ENCODE measurements around the gene PARN.
A peak's percentile ranks its signal among the peaks of the same experiment; 100 is the strongest.
"Not testable (repeated sequence)": the region's sequence is repeated elsewhere in the genome, so short reads cannot be mapped to it uniquely, and the experiment has no call there.

The PARN gene

GRCh38 chr16:14549789-14550153 lies 80.3 kb downstream of the PARN start:
- ATAC-seq (replicated peaks): no peak
- no peak overlapping the region for H3K4me3 Mint-ChIP-seq
- peaks cover 3 to 5% of the 10 kb centered on the region in 2 donors for H3K4me1 Mint-ChIP-seq (ENCODE audit: low read depth in 2 of 2)
- DNase-seq: no peak
- no peaks in the 10 kb centered on the region for H3K9me3 Mint-ChIP-seq
- peak overlapping the region in 1 of 2 donors; percentile 8 for H3K27ac Mint-ChIP-seq
- peaks cover 39% of the 10 kb centered on the region for H3K36me3 Mint-ChIP-seq (ENCODE audit: insufficient read depth)
- H3K27me3 Mint-ChIP-seq: no peaks in the 10 kb centered on the region

GRCh38 chr16:14548933-14549788 lies 80.9 kb downstream of the PARN start:
- H3K4me1 Mint-ChIP-seq (ENCODE audit: low read depth in 2 of 2): peaks cover 3 to 5% of the 10 kb centered on the region in 2 donors
- peaks cover 46% of the 10 kb centered on the region for H3K36me3 Mint-ChIP-seq (ENCODE audit: insufficient read depth)
- DNase-seq: no peak
- ATAC-seq (replicated peaks): no peak
- H3K27me3 Mint-ChIP-seq: no peaks in the 10 kb centered on the region
- H3K4me3 Mint-ChIP-seq: no peak overlapping the region
- H3K27ac Mint-ChIP-seq: peak overlapping the region in 1 of 2 donors; percentile 82
- no peaks in the 10 kb centered on the region for H3K9me3 Mint-ChIP-seq

- Mint-ChIP-seq H3K4me1 (ENCODE audit: low read depth in 2 of 2) (peaks cover 3 to 4% of the 10 kb centered on the region in 2 donors), H3K4me3 (no peak overlapping the region), H3K9me3 (no peaks in the 10 kb centered on the region), H3K36me3 (ENCODE audit: insufficient read depth) (peaks cover 45% of the 10 kb centered on the region), H3K27ac (peak overlapping the region in 1 of 2 donors; percentile 19), H3K27me3 (no peaks in the 10 kb centered on the region)
- DNase-seq (no peak), ATAC-seq (replicated peaks) (no peak)
Observed at GRCh38 chr16:14545346-14545884, 84.6 kb downstream of the PARN start.

GRCh38 chr16:14544846-14545245 lies 85.2 kb downstream of the PARN start:
- not testable (repeated sequence) for H3K27ac Mint-ChIP-seq; H3K4me1 Mint-ChIP-seq (ENCODE audit: low read depth in 2 of 2); H3K4me3 Mint-ChIP-seq; H3K27me3 Mint-ChIP-seq; H3K9me3 Mint-ChIP-seq; DNase-seq; ATAC-seq (replicated peaks)
- peaks cover 46% of the 10 kb centered on the region for H3K36me3 Mint-ChIP-seq (ENCODE audit: insufficient read depth)

GRCh38 chr16:14539631-14540030 lies 90.4 kb downstream of the PARN start:
- peaks cover 0 to 7% of the 10 kb centered on the region in 2 donors for H3K4me1 Mint-ChIP-seq (ENCODE audit: low read depth in 2 of 2)
- H3K27me3 Mint-ChIP-seq: no peaks in the 10 kb centered on the region
- no peak overlapping the region for H3K4me3 Mint-ChIP-seq
- no peaks in the 10 kb centered on the region for H3K9me3 Mint-ChIP-seq
- no peak overlapping the region for H3K27ac Mint-ChIP-seq
- peaks cover 28% of the 10 kb centered on the region for H3K36me3 Mint-ChIP-seq (ENCODE audit: insufficient read depth)
- no peak for DNase-seq
- no peak for ATAC-seq (replicated peaks)

GRCh38 chr16:14539156-14539555 lies 90.9 kb downstream of the PARN start:
- H3K36me3 Mint-ChIP-seq (ENCODE audit: insufficient read depth): peaks cover 23% of the 10 kb centered on the region
- H3K4me1 Mint-ChIP-seq (ENCODE audit: low read depth in 2 of 2): peaks cover 0 to 7% of the 10 kb centered on the region in 2 donors
- no peaks in the 10 kb centered on the region for H3K27me3 Mint-ChIP-seq
- no peak for DNase-seq
- no peaks in the 10 kb centered on the region for H3K9me3 Mint-ChIP-seq
- ATAC-seq (replicated peaks): no peak
- H3K27ac Mint-ChIP-seq: no peak overlapping the region
- H3K4me3 Mint-ChIP-seq: no peak overlapping the region

- H3K27ac Mint-ChIP-seq: no peak overlapping the region
- H3K4me1 Mint-ChIP-seq (ENCODE audit: low read depth in 2 of 2): peaks cover 0 to 7% of the 10 kb centered on the region in 2 donors
- no peak for ATAC-seq (replicated peaks)
- H3K27me3 Mint-ChIP-seq: no peaks in the 10 kb centered on the region
- no peak for DNase-seq
- H3K4me3 Mint-ChIP-seq: no peak overlapping the region
- H3K36me3 Mint-ChIP-seq (ENCODE audit: insufficient read depth): peaks cover 19% of the 10 kb centered on the region
- H3K9me3 Mint-ChIP-seq: no peaks in the 10 kb centered on the region
Observed at GRCh38 chr16:14538604-14539003, 91.5 kb downstream of the PARN start.

- no peak for DNase-seq
- no peak for ATAC-seq (replicated peaks)
- Mint-ChIP-seq H3K4me3 (no peak overlapping the region), H3K36me3 (ENCODE audit: insufficient read depth) (peaks cover 2% of the 10 kb centered on the region), H3K27me3 (no peaks in the 10 kb centered on the region), H3K9me3 (no peaks in the 10 kb centered on the region), H3K4me1 (ENCODE audit: low read depth in 2 of 2) (peaks cover 0 to 4% of the 10 kb centered on the region in 2 donors), H3K27ac (no peak overlapping the region)
Observed at GRCh38 chr16:14531613-14532012, 98.4 kb downstream of the PARN start.

GRCh38 chr16:14531101-14531500 lies 99.0 kb downstream of the PARN start:
- no peak for ATAC-seq (replicated peaks)
- H3K27ac Mint-ChIP-seq: no peak overlapping the region
- H3K4me1 Mint-ChIP-seq (ENCODE audit: low read depth in 2 of 2): peaks cover 0 to 4% of the 10 kb centered on the region in 2 donors
- no peak for DNase-seq
- H3K9me3 Mint-ChIP-seq: no peaks in the 10 kb centered on the region
- H3K27me3 Mint-ChIP-seq: no peaks in the 10 kb centered on the region
- H3K36me3 Mint-ChIP-seq (ENCODE audit: insufficient read depth): peaks cover 5% of the 10 kb centered on the region
- H3K4me3 Mint-ChIP-seq: no peak overlapping the region

- H3K27me3 Mint-ChIP-seq: no peaks in the 10 kb centered on the region
- DNase-seq: no peak
- no peak overlapping the region for H3K27ac Mint-ChIP-seq
- H3K4me1 Mint-ChIP-seq (ENCODE audit: low read depth in 2 of 2): peaks cover 0 to 5% of the 10 kb centered on the region in 2 donors
- H3K4me3 Mint-ChIP-seq: no peak overlapping the region
- peaks cover 5% of the 10 kb centered on the region for H3K36me3 Mint-ChIP-seq (ENCODE audit: insufficient read depth)
- no peaks in the 10 kb centered on the region for H3K9me3 Mint-ChIP-seq
- ATAC-seq (replicated peaks): no peak
Observed at GRCh38 chr16:14530046-14530445, 100.0 kb downstream of the PARN start.

- Mint-ChIP-seq H3K36me3 (ENCODE audit: insufficient read depth) (peaks cover 5% of the 10 kb centered on the region), H3K27ac (no peak overlapping the region), H3K9me3 (no peaks in the 10 kb centered on the region), H3K4me1 (ENCODE audit: low read depth in 2 of 2) (peaks cover 0 to 5% of the 10 kb centered on the region in 2 donors), H3K4me3 (no peak overlapping the region), H3K27me3 (no peaks in the 10 kb centered on the region)
- peak; percentile 9 to 13 (median 13) for DNase-seq
- ATAC-seq (replicated peaks): no peak
Observed at GRCh38 chr16:14529010-14529669, 100.9 kb downstream of the PARN start.

- H3K36me3 Mint-ChIP-seq (ENCODE audit: insufficient read depth): peaks cover 5% of the 10 kb centered on the region
- DNase-seq (no peak), ATAC-seq (replicated peaks) (no peak)
- H3K27me3 Mint-ChIP-seq: no peaks in the 10 kb centered on the region
- peaks cover 1 to 8% of the 10 kb centered on the region in 2 donors for H3K4me1 Mint-ChIP-seq (ENCODE audit: low read depth in 2 of 2)
- no peaks in the 10 kb centered on the region for H3K9me3 Mint-ChIP-seq
- H3K4me3 Mint-ChIP-seq: no peak overlapping the region
- peak overlapping the region in 1 of 2 donors; percentile 28 for H3K27ac Mint-ChIP-seq
Observed at GRCh38 chr16:14528306-14528705, 101.8 kb downstream of the PARN start.

- Mint-ChIP-seq H3K27ac (no peak overlapping the region), H3K4me1 (ENCODE audit: low read depth in 2 of 2) (peaks cover 5 to 10% of the 10 kb centered on the region in 2 donors), H3K4me3 (no peak overlapping the region), H3K9me3 (no peaks in the 10 kb centered on the region), H3K36me3 (ENCODE audit: insufficient read depth) (peaks cover 5% of the 10 kb centered on the region), H3K27me3 (no peaks in the 10 kb centered on the region)
- no peak for ATAC-seq (replicated peaks)
- no peak for DNase-seq
Observed at GRCh38 chr16:14527411-14528044, 102.5 kb downstream of the PARN start.

All from effector memory CD8-positive, alpha-beta T cell (primary cell).